PC-3 (cell line): ENCODE data around the gene SOBP.

Experiments used
- CTCF ChIP-seq: fragments of 300-600 bp; sonication (generic); conservative IDR thresholded peaks from 2 replicates; pipeline ENCODE4 v1.5.1; 2017; ENCODE audit warnings: antibody characterized with exemption, low read depth, mild to moderate bottlenecking, low read length
- EZH2 ChIP-seq: fragments of 300-600 bp; sonication (generic); IDR thresholded peaks from one replicate; pipeline ENCODE4 v1.6.1; 2017; ENCODE audit warnings: antibody characterized with exemption, mild to moderate bottlenecking, low read length; ENCODE audit not compliant: unreplicated experiment
- EZH2phosphoT487 ChIP-seq: fragments of 300-600 bp; sonication (generic); IDR thresholded peaks from 2 replicates; pipeline ENCODE4 v1.6.1; 2018; ENCODE audit warnings: mild to moderate bottlenecking, antibody characterized with exemption, low read length, borderline replicate concordance

- TF ChIP-seq CTCF: no peak
- TF ChIP-seq EZH2phosphoT487: no peak
- TF ChIP-seq EZH2: no peak
Observed at GRCh38 chr6:107622269-107622668, 132.4 kb downstream of the SOBP start.
